Peyer's patch (tissue), 4 donors: ENCODE data around the gene FAAH2. TPM values are rescaled to one million over a fixed set of nuclear protein-coding genes. Genes with fewer than 3 reads are reported as not detected.

ENCODE experiments used
- DNase-seq, 3 donors: peaks; one replicate each; pipeline ENCODE4 v3.0.0-alpha.2; 2017 to 2019
- H3K27ac ChIP-seq, 4 donors: fragments of 200-600 bp; sonication (generic); one replicate each; pipeline ENCODE4 v1.5.1; 2016 to 2019
- H3K27me3 ChIP-seq, 2 donors: fragments of 200-600 bp; sonication (generic); one replicate each; pipeline ENCODE4 v1.5.1; 2019
- H3K36me3 ChIP-seq, 3 donors: fragments of 200-600 bp; sonication (generic); one replicate each; pipeline ENCODE4 v1.5.1; 2016 to 2019
- H3K4me1 ChIP-seq, 4 donors: fragments of 200-600 bp; sonication (generic); one replicate each; pipeline ENCODE4 v1.5.1; 2016 to 2019
- H3K4me3 ChIP-seq, 4 donors: fragments of 200-600 bp; sonication (generic); 1 replicate in 3 of 4; 2 replicates in 1 of 4; pipeline ENCODE4 v1.5.1; 2016 to 2019; ENCODE audit warnings: mild to moderate bottlenecking in 1 of 4
- H3K9me3 ChIP-seq, 4 donors: fragments of 200-600 bp; sonication (generic); one replicate each; pipeline ENCODE4 v1.5.1; 2016 to 2019; ENCODE audit warnings: mild to moderate bottlenecking in 1 of 4
- POLR2A ChIP-seq, 2 donors: fragments of 450-650 bp; IDR thresholded peaks; one replicate each; pipeline ENCODE4 v1.5.1; 2017; ENCODE audit warnings: antibody characterized with exemption in 2 of 2, mild to moderate bottlenecking in 2 of 2, moderate library complexity in 2 of 2
- total RNA-seq, 4 donors: library from RNA; depleted of rRNA; stranded (reverse); fragments of >200 nt; gene quantifications; one replicate each; pipeline ENCODE4 v1.1.0, GENCODE V29; 2016
- TF ChIP-seq, protein P1 (sequence below), 6 experiments: fragments of 450-650 bp in 4 of 6; fragments of 200-600 bp in 2 of 6; sonication (generic) in 1 of 6; IDR thresholded peaks; one replicate each; pipeline ENCODE4 v1.5.1; 2017 to 2019; ENCODE audit warnings: antibody characterized with exemption in 6 of 6, mild to moderate bottlenecking in 3 of 6, moderate library complexity in 1 of 6

The FAAH2 gene
- total RNA-seq, 4 donors from 2014 or later: 7.2 to 21.5 (median 16.4) TPM

DNA sequence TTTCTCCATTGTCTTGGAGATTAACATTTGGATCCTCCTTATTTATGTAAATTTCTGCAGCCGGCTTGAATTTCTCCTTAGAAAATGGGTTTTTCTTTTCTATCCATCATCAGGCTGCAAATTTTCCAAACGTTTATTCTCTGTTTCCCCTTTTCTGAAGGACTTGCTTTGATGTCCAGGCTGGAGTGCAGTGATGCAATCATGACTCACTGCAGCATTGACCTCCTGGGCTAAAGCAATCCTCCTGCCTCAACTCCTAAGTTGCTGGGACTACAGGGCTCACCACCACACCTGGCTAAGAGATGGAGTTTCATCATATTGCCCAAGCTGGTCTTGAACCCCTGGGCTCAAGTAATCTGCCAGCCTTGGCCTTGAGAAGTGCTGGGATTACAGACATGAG is 161.3 kb downstream of the FAAH2 start:
- Histone ChIP-seq H3K4me3 (no peak overlapping the region), H3K27ac (no peak overlapping the region), H3K9me3 (no peaks in the 10 kb centered on the region), H3K4me1 (no peaks in the 10 kb centered on the region), H3K27me3 (no peaks in the 10 kb centered on the region), H3K36me3 (no peaks in the 10 kb centered on the region)
- no peak for TF ChIP-seq POLR2A (IDR thresholded peaks at IDR 0.05)
- TF ChIP-seq, protein P1, sequence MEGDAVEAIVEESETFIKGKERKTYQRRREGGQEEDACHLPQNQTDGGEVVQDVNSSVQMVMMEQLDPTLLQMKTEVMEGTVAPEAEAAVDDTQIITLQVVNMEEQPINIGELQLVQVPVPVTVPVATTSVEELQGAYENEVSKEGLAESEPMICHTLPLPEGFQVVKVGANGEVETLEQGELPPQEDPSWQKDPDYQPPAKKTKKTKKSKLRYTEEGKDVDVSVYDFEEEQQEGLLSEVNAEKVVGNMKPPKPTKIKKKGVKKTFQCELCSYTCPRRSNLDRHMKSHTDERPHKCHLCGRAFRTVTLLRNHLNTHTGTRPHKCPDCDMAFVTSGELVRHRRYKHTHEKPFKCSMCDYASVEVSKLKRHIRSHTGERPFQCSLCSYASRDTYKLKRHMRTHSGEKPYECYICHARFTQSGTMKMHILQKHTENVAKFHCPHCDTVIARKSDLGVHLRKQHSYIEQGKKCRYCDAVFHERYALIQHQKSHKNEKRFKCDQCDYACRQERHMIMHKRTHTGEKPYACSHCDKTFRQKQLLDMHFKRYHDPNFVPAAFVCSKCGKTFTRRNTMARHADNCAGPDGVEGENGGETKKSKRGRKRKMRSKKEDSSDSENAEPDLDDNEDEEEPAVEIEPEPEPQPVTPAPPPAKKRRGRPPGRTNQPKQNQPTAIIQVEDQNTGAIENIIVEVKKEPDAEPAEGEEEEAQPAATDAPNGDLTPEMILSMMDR (IDR thresholded peaks at IDR 0.05): no peak
- no peak for DNase-seq

DNA sequence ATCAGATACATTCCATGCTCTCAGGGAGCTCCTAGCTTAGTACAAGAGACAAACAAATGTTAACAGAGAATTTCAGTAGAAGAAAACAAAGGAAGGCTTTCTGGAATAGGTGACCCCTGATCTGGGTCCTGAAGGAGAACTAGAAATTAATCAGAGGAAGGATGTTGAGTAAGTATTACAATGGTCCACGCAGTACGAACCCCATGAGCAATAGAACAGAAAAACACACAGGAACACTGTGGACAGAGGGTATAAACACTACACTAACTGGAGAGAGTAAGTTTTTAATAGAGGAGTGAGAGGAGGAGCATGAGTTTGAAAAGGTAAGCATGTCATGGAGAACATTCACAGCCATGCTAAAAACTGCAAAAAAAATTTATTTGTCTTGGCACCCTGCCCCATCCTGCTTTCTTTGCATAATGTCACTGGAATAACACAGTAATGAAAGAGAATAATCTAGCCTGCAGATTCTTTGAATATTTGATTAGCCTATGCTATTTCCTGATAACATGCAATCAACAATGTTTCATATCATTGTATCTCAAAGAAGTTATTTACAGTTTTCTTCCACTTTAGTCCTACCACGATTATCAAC is 165.0 kb downstream of the FAAH2 start:
- Histone ChIP-seq H3K9me3 (no peaks in the 10 kb centered on the region), H3K4me1 (no peaks in the 10 kb centered on the region), H3K36me3 (no peaks in the 10 kb centered on the region), H3K27me3 (no peaks in the 10 kb centered on the region), H3K27ac (no peak overlapping the region), H3K4me3 (no peak overlapping the region)
- TF ChIP-seq, protein P1 (IDR thresholded peaks at IDR 0.05): no peak
- no peak for TF ChIP-seq POLR2A (IDR thresholded peaks at IDR 0.05)
- no peak for DNase-seq

DNA sequence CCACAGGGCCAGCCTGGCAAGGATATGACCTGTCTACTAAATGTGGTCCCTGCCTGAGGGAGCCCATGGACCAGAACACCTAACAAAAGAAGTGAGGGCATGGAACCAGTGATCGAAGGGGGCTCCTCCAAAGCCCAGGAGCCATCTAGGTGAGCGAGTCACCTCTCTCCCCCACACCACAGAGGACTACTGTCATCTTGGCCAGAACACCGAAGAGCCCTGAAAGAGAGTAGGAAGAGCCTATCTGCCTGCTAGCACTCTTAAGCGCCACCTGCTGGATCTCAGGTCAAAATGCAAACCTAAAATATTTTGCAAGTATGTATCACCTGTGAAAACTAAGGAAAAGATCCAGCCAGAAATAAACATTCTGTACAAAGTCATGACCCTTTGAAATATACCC is 167.4 kb downstream of the FAAH2 start:
- Histone ChIP-seq H3K4me3 (no peak overlapping the region), H3K27me3 (no peaks in the 10 kb centered on the region), H3K9me3 (no peaks in the 10 kb centered on the region), H3K4me1 (no peaks in the 10 kb centered on the region), H3K36me3 (no peaks in the 10 kb centered on the region), H3K27ac (no peak overlapping the region)
- peak in 1 of 3 donors; percentile 49 for DNase-seq
- no peak for TF ChIP-seq POLR2A (IDR thresholded peaks at IDR 0.05)
- TF ChIP-seq, protein P1 (IDR thresholded peaks at IDR 0.05): peak in 4 of 6 experiments; percentile 17 to 38 (median 25)

DNA sequence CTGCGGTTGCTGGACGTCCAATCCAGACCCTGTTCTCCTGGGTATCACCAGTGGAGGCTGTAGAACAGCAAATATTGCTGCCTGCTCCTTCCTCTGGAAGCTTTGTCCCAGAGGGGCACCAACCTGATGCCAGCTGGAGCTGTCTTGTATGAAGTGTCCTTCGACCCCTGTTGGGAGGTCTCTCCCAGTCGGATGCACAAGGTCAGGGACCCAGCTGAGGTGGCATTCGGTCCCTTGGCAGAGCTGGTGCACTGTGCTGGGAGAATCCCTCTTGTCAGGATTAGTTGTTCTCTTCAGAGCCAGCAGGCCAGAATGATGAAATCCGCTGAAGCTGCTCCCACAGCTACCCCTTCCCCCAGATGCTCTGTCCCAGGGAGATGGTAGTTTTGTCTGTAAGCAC is 195.0 kb downstream of the FAAH2 start:
- no peak for TF ChIP-seq POLR2A (IDR thresholded peaks at IDR 0.05)
- TF ChIP-seq, protein P1 (IDR thresholded peaks at IDR 0.05): no peak

DNA sequence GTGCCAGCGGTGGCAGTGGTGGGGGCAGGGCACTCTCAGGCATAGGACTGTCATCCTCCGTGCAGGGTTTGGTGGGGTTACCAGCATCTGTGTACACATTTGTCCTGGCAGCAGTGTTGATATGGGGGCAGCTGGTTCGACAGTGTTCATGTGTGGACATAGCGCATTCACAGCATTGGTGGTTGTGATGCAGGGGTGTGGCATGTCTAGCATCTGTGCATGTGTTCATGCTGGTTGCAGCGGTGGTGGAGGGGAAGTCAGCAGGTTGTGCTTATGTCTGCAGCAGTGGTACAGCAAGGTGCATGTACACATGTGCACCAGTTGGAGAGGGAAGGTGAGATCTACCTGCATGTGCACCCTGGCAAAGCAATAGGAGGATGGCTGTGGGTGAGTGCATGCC is 230.0 kb downstream of the FAAH2 start:
- H3K4me1 ChIP-seq: no peaks in the 10 kb centered on the region

More for the DNA sequence above, 195.0 kb downstream of the FAAH2 start:
- Histone ChIP-seq H3K4me1 (no peaks in the 10 kb centered on the region), H3K9me3 (no peaks in the 10 kb centered on the region), H3K27ac (no peak overlapping the region), H3K36me3 (no peaks in the 10 kb centered on the region), H3K4me3 (no peak overlapping the region), H3K27me3 (no peaks in the 10 kb centered on the region)
- no peak for DNase-seq

More for the DNA sequence above, 230.0 kb downstream of the FAAH2 start:
- TF ChIP-seq, protein P1 (IDR thresholded peaks at IDR 0.05): no peak
- TF ChIP-seq POLR2A (IDR thresholded peaks at IDR 0.05): no peak
- Histone ChIP-seq H3K36me3 (no peaks in the 10 kb centered on the region), H3K4me3 (no peak overlapping the region), H3K27ac (no peak overlapping the region), H3K9me3 (no peaks in the 10 kb centered on the region), H3K27me3 (no peaks in the 10 kb centered on the region)
- no peak for DNase-seq
